ENCODE data around the gene ACKR3.

Gene ACKR3

GRCh38 chr2:236569573-236569973 lies at the start of gene ACKR3:
Gene ACKR3 (plus strand): TSS chr2:236569825. CDS start chr2:236580466, 10,641 bp downstream.
- TF ChIP-seq JUND (IDR thresholded peaks at IDR 0.05; ENCODE audit: low read depth): no peak
- in situ Hi-C loops (cut with HindIII; ENCODE audit: low pct_unique_long_range_greater_than_20kb, low sequenced_read_pairs): no loop called here
- DNase-seq (ENCODE audit: low read depth in 1 of 2, low spot score in 1 of 2): peak; percentile 65 to 79

GRCh38 chr2:236521556-236521955 lies 48.1 kb upstream of the ACKR3 start:
- in situ Hi-C loops (cut with HindIII; ENCODE audit: low pct_unique_long_range_greater_than_20kb, low sequenced_read_pairs): no loop called here
- DNase-seq (ENCODE audit: low read depth in 1 of 2, low spot score in 1 of 2): no peak
- no peak for TF ChIP-seq JUND (IDR thresholded peaks at IDR 0.05; ENCODE audit: low read depth)

- TF ChIP-seq JUND (IDR thresholded peaks at IDR 0.05; ENCODE audit: low read depth): no peak
- DNase-seq (ENCODE audit: low read depth in 1 of 2, low spot score in 1 of 2): no peak
- in situ Hi-C loops (cut with HindIII; ENCODE audit: low pct_unique_long_range_greater_than_20kb, low sequenced_read_pairs): no loop called here
Measured at GRCh38 chr2:236523249-236523648, 46.4 kb upstream of the ACKR3 start.

- in situ Hi-C loops (cut with HindIII; ENCODE audit: low pct_unique_long_range_greater_than_20kb, low sequenced_read_pairs): no loop called here
- TF ChIP-seq JUND (IDR thresholded peaks at IDR 0.05; ENCODE audit: low read depth): no peak
- DNase-seq (ENCODE audit: low read depth in 1 of 2, low spot score in 1 of 2): no peak
Measured at GRCh38 chr2:236525411-236525997, 44.1 kb upstream of the ACKR3 start.

GRCh38 chr2:236526455-236527158 lies 43.0 kb upstream of the ACKR3 start:
- TF ChIP-seq JUND (IDR thresholded peaks at IDR 0.05; ENCODE audit: low read depth): no peak
- in situ Hi-C loops (cut with HindIII; ENCODE audit: low pct_unique_long_range_greater_than_20kb, low sequenced_read_pairs): no loop called here
- no peak for DNase-seq (ENCODE audit: low read depth in 1 of 2, low spot score in 1 of 2)

GRCh38 chr2:236527159-236527630 lies 42.4 kb upstream of the ACKR3 start:
- DNase-seq (ENCODE audit: low read depth in 1 of 2, low spot score in 1 of 2): no peak

GRCh38 chr2:236529606-236530005 lies 40.0 kb upstream of the ACKR3 start:
- in situ Hi-C loops (cut with HindIII; ENCODE audit: low pct_unique_long_range_greater_than_20kb, low sequenced_read_pairs): no loop called here
- no peak for TF ChIP-seq JUND (IDR thresholded peaks at IDR 0.05; ENCODE audit: low read depth)
- no peak for DNase-seq (ENCODE audit: low read depth in 1 of 2, low spot score in 1 of 2)

More at GRCh38 chr2:236527159-236527630, 42.4 kb upstream of the ACKR3 start:
- no peak for TF ChIP-seq JUND (IDR thresholded peaks at IDR 0.05; ENCODE audit: low read depth)
- in situ Hi-C loops (cut with HindIII; ENCODE audit: low pct_unique_long_range_greater_than_20kb, low sequenced_read_pairs): no loop called here

- in situ Hi-C loops (cut with HindIII; ENCODE audit: low pct_unique_long_range_greater_than_20kb, low sequenced_read_pairs): no loop called here
- no peak for DNase-seq (ENCODE audit: low read depth in 1 of 2, low spot score in 1 of 2)
- no peak for TF ChIP-seq JUND (IDR thresholded peaks at IDR 0.05; ENCODE audit: low read depth)
Measured at GRCh38 chr2:236530512-236530911, 39.1 kb upstream of the ACKR3 start.

GRCh38 chr2:236531195-236531594 lies 38.4 kb upstream of the ACKR3 start:
- no peak for TF ChIP-seq JUND (IDR thresholded peaks at IDR 0.05; ENCODE audit: low read depth)
- no peak for DNase-seq (ENCODE audit: low read depth in 1 of 2, low spot score in 1 of 2)
- in situ Hi-C loops (cut with HindIII; ENCODE audit: low pct_unique_long_range_greater_than_20kb, low sequenced_read_pairs): no loop called here

- no peak for DNase-seq (ENCODE audit: low read depth in 1 of 2, low spot score in 1 of 2)
- in situ Hi-C loops (cut with HindIII; ENCODE audit: low pct_unique_long_range_greater_than_20kb, low sequenced_read_pairs): no loop called here
- no peak for TF ChIP-seq JUND (IDR thresholded peaks at IDR 0.05; ENCODE audit: low read depth)
Measured at GRCh38 chr2:236531996-236532395, 37.6 kb upstream of the ACKR3 start.

GRCh38 chr2:236533343-236533742 lies 36.3 kb upstream of the ACKR3 start:
- no peak for TF ChIP-seq JUND (IDR thresholded peaks at IDR 0.05; ENCODE audit: low read depth)
- in situ Hi-C loops (cut with HindIII; ENCODE audit: low pct_unique_long_range_greater_than_20kb, low sequenced_read_pairs): no loop called here
- no peak for DNase-seq (ENCODE audit: low read depth in 1 of 2, low spot score in 1 of 2)

GRCh38 chr2:236535024-236535423 lies 34.6 kb upstream of the ACKR3 start:
- in situ Hi-C loops (cut with HindIII; ENCODE audit: low pct_unique_long_range_greater_than_20kb, low sequenced_read_pairs): no loop called here
- no peak for TF ChIP-seq JUND (IDR thresholded peaks at IDR 0.05; ENCODE audit: low read depth)
- DNase-seq (ENCODE audit: low read depth in 1 of 2, low spot score in 1 of 2): no peak

GRCh38 chr2:236536727-236537398 lies 32.8 kb upstream of the ACKR3 start:
- no peak for TF ChIP-seq JUND (IDR thresholded peaks at IDR 0.05; ENCODE audit: low read depth)
- in situ Hi-C loops (cut with HindIII; ENCODE audit: low pct_unique_long_range_greater_than_20kb, low sequenced_read_pairs): no loop called here
- no peak for DNase-seq (ENCODE audit: low read depth in 1 of 2, low spot score in 1 of 2)

All from T47D (cell line).